ENCODE results near the gene FGFBP1.
A peak's percentile ranks its signal among the peaks of the same experiment; 100 is the strongest.

The FGFBP1 gene

DNA sequence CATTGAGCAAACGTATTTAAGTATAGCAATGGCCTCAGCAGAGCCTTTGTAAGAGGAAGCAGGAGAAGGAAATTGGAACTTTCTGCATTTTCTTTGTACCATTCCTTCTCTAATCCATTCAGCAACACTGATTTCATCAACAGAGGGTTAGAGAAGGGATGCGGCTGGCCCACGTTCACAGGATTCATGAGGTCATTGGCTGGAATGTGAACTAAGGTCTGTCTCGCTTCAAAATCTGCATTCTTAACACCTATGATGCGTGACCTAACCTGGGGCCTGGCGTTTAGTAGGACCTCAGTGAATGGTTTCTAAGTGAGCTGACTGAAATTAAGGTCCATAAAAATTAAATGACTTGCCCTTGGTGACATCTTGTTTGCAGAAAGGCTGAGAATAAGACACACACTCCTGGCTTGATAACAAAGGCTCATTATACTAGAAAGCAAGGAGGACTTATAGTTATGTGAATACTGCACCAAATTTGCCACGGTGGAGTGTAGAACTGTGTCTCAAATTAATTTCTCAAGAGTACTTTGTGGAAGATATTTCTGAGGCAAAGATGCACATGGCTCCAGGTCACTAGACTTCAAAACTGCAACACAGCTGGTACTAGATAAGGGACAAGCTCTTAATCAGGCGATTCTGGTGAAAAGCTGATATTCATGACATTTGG is 25.4 kb downstream of the FGFBP1 start:
- H3K36me3 Mint-ChIP-seq, result no peaks in the 10 kb centered on the region
- peaks cover 7% of the 10 kb centered on the region for H3K27me3 Mint-ChIP-seq
- no peak overlapping the region for H3K4me3 Mint-ChIP-seq
- ATAC-seq (ENCODE audit: low read depth) (no peak), DNase-seq (ENCODE audit: low spot score in 2 of 2) (no peak)
- peaks cover 4% of the 10 kb centered on the region for H3K9me3 Mint-ChIP-seq
- H3K4me1 Mint-ChIP-seq, result no peaks in the 10 kb centered on the region
- H3K27ac Mint-ChIP-seq, result no peak overlapping the region

DNA sequence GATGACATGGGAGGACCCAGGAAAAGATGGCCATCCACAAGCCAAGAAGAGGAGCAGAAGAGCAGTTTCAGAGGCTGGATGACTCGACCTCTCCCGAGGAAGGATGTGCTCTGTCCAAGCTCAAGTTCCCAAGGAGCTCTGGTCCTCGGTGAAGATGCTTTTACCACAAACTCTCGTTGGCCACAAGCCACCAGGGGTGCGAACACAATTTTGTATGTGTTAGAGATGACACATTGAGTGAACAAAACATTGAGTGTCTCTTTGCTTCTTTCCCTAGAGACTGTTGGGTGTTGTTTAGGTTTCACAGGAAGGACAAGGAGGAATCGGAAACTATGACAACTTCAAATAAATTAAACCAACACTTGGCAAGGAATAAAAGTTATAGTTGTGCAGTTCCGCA is 26.3 kb downstream of the FGFBP1 start:
- no peak for ATAC-seq (ENCODE audit: low read depth)

DNA sequence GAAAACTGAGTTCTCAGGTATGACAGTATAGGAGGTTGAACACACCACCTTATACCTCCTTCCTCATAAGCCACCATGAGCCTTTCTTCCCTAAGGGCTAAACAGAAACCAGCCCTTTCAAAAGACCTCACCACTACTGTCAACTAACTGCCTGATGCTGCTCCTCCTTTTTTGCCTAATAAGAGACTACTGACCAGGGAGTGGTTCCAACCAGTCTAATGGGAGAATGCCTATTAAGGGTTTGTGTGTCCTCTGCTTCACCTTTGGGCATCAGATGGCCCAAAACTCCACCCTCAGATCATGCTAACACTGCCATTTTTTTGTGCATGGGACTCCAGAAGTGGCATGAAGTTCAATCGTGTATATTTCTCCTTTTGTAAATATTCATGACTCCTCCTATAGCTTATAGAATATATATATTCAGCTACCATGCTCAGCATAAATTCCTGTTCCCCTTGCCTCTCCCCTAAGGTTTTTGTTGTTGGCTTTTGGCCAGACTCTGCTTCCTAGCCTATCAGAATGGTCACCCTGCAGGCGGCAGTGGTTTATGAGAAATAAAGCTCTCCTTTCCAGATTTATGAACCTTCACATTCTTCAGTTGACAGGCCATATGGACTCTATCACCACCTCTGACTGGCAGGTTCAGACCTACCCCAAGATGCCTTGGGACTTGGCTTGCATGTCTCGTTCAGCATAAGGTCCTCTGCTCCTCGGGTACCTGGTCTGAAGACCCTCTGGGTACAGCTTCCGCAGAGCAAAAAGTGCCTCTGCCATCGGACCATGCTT is 28.2 kb downstream of the FGFBP1 start:
- Mint-ChIP-seq H3K4me1 (no peaks in the 10 kb centered on the region), H3K27ac (no peak overlapping the region), H3K4me3 (no peak overlapping the region), H3K9me3 (no peaks in the 10 kb centered on the region), H3K36me3 (no peaks in the 10 kb centered on the region), H3K27me3 (peaks cover 5% of the 10 kb centered on the region)
- no peak for ATAC-seq (ENCODE audit: low read depth)
- DNase-seq (ENCODE audit: low spot score in 2 of 2), result no peak

More for the DNA sequence above, 26.3 kb downstream of the FGFBP1 start:
- DNase-seq (ENCODE audit: low spot score in 2 of 2), result no peak
- no peaks in the 10 kb centered on the region for H3K36me3 Mint-ChIP-seq
- H3K4me1 Mint-ChIP-seq, result no peaks in the 10 kb centered on the region
- H3K27ac Mint-ChIP-seq, result no peak overlapping the region
- H3K4me3 Mint-ChIP-seq, result no peak overlapping the region
- peaks cover 4% of the 10 kb centered on the region for H3K9me3 Mint-ChIP-seq
- H3K27me3 Mint-ChIP-seq, result peaks cover 7% of the 10 kb centered on the region

DNA sequence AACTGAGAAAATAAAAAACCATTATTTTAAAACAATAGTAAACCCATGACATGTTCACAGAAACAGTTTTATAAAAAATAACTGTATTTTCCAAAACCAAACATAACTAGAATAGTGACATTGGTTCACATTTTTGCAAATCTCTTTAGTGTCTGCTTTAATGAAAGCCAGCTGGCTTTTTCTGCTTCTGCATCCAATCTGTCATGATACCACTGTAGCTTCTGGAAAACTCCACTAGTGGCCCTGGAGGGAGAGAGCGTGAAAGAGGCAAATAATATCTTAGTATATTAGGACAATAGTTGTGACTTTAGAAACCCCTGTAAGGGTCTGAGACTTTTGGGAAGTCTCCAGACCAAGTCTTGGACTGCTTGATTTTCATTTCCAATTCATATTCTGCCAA is 31.1 kb downstream of the FGFBP1 start:
- Mint-ChIP-seq H3K9me3 (peaks cover 2% of the 10 kb centered on the region), H3K27me3 (peaks cover 13% of the 10 kb centered on the region)

DNA sequence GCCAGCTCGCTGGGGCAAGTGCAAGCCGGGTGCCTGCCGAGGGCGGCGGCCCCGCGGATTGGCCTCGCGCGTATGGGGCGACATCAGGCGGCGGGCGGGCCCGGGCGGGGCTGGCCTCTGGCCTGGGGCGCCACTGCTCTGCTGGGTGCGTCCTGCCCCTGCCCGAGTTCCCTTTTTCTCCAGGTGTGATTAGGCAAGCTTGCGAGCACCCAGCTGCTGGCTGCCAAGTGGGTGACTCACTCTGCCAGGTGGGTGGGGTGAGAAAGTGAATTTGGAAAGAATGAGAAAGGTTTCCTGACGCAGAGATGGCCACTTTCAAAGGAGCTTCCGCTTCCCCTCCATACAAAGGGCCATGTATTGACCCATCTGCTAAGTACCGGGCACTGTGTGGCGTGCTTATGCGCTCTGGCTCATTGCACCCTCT is 32.5 kb downstream of the FGFBP1 start:
- DNase-seq (ENCODE audit: low spot score in 2 of 2) (no peak), ATAC-seq (ENCODE audit: low read depth) (peak; percentile 82)

More for the DNA sequence above, 31.1 kb downstream of the FGFBP1 start:
- Mint-ChIP-seq H3K4me3 (no peak overlapping the region), H3K4me1 (no peaks in the 10 kb centered on the region), H3K27ac (no peak overlapping the region), H3K36me3 (no peaks in the 10 kb centered on the region)
- no peak for ATAC-seq (ENCODE audit: low read depth)
- no peak for DNase-seq (ENCODE audit: low spot score in 2 of 2)

DNA sequence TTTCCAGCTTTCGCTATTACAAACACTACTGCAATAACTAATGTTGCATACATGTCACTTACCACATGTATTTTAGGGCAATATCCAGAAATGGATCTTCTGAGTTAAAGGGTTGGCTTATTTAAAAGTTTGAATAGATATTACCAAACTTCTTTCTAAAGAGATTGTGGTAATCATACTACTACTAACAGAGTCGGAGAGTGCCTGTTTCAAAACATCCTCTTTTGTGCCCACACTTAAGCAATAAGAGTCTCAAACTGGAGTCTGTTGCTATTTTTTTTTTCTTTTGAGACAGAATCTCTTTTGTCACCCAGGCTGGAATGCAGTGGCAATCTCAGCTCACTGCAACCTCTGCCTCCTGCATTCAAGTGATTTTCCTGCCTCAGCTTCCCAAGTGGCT is 35.8 kb downstream of the FGFBP1 start:
- peaks cover 2% of the 10 kb centered on the region for H3K36me3 Mint-ChIP-seq
- H3K27ac Mint-ChIP-seq, result no peak overlapping the region
- no peaks in the 10 kb centered on the region for H3K4me1 Mint-ChIP-seq
- no peak overlapping the region for H3K4me3 Mint-ChIP-seq
- H3K27me3 Mint-ChIP-seq, result peaks cover 18% of the 10 kb centered on the region
- ATAC-seq (ENCODE audit: low read depth) (no peak), DNase-seq (ENCODE audit: low spot score in 2 of 2) (no peak)
- peaks cover 2% of the 10 kb centered on the region for H3K9me3 Mint-ChIP-seq

More for the DNA sequence above, 32.5 kb downstream of the FGFBP1 start:
- Mint-ChIP-seq H3K9me3 (peaks cover 2% of the 10 kb centered on the region), H3K27ac (no peak overlapping the region), H3K27me3 (peaks cover 12% of the 10 kb centered on the region), H3K4me1 (no peaks in the 10 kb centered on the region), H3K36me3 (peaks cover under 1% of the 10 kb centered on the region), H3K4me3 (no peak overlapping the region)

DNA sequence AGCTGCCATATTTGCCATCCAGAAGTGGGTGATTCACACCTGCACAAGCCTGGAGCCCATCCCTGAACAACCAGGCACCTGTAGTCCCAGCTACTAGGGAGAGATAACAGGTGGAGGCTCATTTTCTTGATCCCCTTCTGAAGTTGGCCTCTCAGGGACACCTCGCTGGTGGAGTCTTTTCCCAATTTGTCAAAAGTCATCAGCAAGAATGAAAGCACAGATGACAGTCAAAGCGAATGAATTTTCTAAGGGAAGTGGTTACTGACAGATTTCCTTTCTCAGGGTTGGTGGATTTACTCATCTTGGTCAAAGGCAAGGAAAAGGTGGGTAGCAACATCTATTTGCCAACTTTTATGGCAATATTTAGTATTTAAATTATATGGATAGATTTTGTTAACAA is 36.5 kb downstream of the FGFBP1 start:
- no peak for ATAC-seq (ENCODE audit: low read depth)
- Mint-ChIP-seq H3K4me3 (no peak overlapping the region), H3K9me3 (peaks cover 2% of the 10 kb centered on the region)

DNA sequence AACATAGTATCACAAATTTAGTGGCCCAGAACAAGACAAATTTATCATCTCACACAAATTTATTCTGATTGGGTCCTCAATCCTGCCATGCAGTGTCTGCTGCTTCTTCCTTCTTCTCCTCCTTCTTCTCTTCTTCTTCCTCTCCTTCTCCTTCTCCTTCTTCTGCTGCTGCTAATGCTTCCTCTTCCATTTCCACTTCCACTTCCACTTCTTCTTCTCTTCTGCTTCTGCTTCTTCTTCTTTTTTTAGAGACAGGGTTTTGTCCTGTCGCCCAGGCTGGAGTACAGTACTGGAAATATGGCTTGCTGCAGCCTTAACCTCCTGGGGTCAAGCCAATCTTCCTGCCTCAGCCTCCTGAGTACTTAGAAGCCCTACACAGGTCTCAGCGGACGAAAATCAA is 37.5 kb downstream of the FGFBP1 start:
- Mint-ChIP-seq H3K27me3 (peaks cover 18% of the 10 kb centered on the region), H3K4me3 (no peak overlapping the region), H3K27ac (no peak overlapping the region), H3K4me1 (no peaks in the 10 kb centered on the region), H3K36me3 (peaks cover 2% of the 10 kb centered on the region), H3K9me3 (peaks cover 2% of the 10 kb centered on the region)
- DNase-seq (ENCODE audit: low spot score in 2 of 2) (no peak), ATAC-seq (ENCODE audit: low read depth) (no peak)

More for the DNA sequence above, 36.5 kb downstream of the FGFBP1 start:
- Mint-ChIP-seq H3K27ac (no peak overlapping the region), H3K27me3 (peaks cover 18% of the 10 kb centered on the region), H3K36me3 (peaks cover 2% of the 10 kb centered on the region), H3K4me1 (no peaks in the 10 kb centered on the region)
- DNase-seq (ENCODE audit: low spot score in 2 of 2), result no peak

DNA sequence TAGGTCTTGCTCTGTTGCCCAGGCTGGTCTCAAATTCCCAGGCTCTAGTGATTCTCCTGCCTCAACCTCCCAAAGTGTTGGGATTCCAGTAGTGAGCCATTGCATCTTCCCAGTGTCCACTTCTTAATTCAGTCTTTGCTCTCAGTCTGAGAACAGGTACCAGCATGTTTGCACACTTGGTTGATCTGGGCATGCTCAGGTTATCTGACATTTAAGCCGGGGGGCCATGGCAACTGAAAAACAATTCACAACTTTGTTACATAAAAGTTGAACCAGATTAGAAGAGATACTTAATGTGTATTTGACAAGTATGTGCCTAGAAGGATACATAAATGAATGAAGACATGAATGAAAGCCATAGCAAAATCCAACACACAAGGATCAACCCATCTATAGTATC is 39.0 kb downstream of the FGFBP1 start:
- peaks cover 14% of the 10 kb centered on the region for H3K27me3 Mint-ChIP-seq
- ATAC-seq (ENCODE audit: low read depth) (no peak), DNase-seq (ENCODE audit: low spot score in 2 of 2) (no peak)
- no peaks in the 10 kb centered on the region for H3K9me3 Mint-ChIP-seq
- no peak overlapping the region for H3K4me3 Mint-ChIP-seq
- peaks cover 2% of the 10 kb centered on the region for H3K36me3 Mint-ChIP-seq
- H3K27ac Mint-ChIP-seq, result no peak overlapping the region
- no peaks in the 10 kb centered on the region for H3K4me1 Mint-ChIP-seq

DNA sequence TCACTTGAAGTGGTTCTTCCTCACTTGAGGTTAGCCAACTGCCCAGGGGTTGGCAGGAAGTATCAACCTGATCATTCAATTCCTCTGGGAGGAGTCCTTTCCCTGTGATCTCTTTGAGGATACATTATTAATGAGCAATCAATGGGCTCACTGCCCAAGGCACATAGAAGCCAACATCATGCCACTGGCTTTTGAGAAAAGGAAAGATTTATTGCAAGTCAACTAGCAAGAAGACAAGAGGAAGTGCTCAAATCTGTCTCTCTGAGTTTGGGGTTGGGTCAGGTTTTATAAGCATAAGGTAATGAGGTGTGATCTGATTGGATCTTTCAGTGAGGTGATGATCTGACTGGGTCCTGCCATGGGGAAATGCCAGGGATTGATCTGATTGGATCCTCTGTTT is 39.6 kb downstream of the FGFBP1 start:
- DNase-seq (ENCODE audit: low spot score in 2 of 2), result no peak

DNA sequence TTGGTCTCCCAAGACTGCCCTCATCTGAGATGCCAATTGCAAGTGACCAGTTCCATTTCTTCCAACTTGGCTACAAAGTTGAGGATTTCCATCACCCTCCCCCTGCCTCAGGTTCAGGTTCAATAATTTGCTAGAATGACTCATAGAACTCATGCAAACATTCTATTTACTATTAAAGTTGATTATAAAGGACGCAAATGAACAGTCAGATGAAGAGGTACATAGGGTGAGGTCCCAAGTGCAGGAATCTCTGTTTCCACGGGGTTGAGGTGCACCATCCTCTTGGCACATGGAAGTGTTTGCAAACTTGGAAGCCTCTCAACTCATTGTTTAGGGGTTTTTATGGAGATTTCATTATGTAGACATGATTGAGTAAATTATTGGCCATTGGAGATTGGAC is 41.0 kb downstream of the FGFBP1 start:
- no peak for ATAC-seq (ENCODE audit: low read depth)
- no peak overlapping the region for H3K4me3 Mint-ChIP-seq
- no peaks in the 10 kb centered on the region for H3K4me1 Mint-ChIP-seq
- peaks cover 2% of the 10 kb centered on the region for H3K36me3 Mint-ChIP-seq
- peaks cover 11% of the 10 kb centered on the region for H3K27me3 Mint-ChIP-seq
- DNase-seq (ENCODE audit: low spot score in 2 of 2), result no peak
- no peaks in the 10 kb centered on the region for H3K9me3 Mint-ChIP-seq
- no peak overlapping the region for H3K27ac Mint-ChIP-seq

More for the DNA sequence above, 39.6 kb downstream of the FGFBP1 start:
- H3K36me3 Mint-ChIP-seq, result peaks cover 2% of the 10 kb centered on the region
- H3K27me3 Mint-ChIP-seq, result peaks cover 13% of the 10 kb centered on the region
- no peak overlapping the region for H3K4me3 Mint-ChIP-seq
- H3K9me3 Mint-ChIP-seq, result no peaks in the 10 kb centered on the region
- ATAC-seq (ENCODE audit: low read depth), result no peak
- no peaks in the 10 kb centered on the region for H3K4me1 Mint-ChIP-seq
- H3K27ac Mint-ChIP-seq, result no peak overlapping the region

DNA sequence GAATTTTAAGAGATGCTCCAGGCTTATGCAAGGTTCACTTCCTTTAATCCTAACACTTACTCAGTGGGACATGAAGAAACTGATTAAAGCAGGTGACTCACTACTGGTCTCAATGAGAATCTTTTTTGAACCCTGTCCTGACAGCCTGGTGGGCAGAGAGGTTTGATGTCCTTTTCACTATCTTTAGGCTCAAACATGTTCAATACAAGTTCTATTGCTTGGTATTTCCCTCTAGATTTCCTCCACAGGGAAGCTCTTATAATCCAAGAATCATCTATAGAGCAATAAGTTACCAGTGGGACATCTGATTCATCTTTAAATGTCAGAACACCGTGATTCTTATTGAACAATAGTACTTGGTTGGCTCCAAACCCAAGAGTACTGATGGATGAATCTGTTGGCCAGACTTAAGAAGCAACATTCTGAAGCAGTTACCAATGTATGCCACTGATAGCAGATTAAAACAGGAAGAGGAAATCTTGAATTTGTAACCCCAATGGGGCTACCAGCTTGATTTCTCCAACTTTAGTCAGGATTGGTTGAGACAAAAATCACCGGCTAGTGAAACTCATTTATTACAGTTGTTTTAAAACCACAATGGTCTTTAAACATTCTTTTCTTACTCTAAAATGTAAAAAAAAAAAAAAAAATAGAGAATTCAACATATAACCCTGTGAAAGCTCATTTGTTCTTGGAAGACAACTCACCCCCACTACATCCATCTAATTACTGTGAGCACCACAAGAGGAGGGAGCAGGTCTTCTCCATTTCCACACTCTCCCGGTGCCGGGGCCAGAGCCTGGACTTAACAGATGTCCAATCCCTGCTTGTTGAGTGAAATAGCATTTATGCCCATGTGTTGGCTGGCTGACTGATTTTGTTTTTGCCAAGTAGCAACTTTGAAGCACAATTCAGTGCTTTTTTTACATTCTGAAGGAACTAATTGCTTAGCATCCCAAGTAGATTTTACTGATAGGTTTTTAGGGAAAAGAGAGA is 43.3 kb downstream of the FGFBP1 start:
- no peaks in the 10 kb centered on the region for H3K9me3 Mint-ChIP-seq
- no peaks in the 10 kb centered on the region for H3K36me3 Mint-ChIP-seq
- ATAC-seq (ENCODE audit: low read depth) (no peak), DNase-seq (ENCODE audit: low spot score in 2 of 2) (no peak)
- peaks cover 12% of the 10 kb centered on the region for H3K4me1 Mint-ChIP-seq
- peaks cover 9% of the 10 kb centered on the region for H3K27me3 Mint-ChIP-seq
- no peak overlapping the region for H3K4me3 Mint-ChIP-seq
- H3K27ac Mint-ChIP-seq, result no peak overlapping the region

DNA sequence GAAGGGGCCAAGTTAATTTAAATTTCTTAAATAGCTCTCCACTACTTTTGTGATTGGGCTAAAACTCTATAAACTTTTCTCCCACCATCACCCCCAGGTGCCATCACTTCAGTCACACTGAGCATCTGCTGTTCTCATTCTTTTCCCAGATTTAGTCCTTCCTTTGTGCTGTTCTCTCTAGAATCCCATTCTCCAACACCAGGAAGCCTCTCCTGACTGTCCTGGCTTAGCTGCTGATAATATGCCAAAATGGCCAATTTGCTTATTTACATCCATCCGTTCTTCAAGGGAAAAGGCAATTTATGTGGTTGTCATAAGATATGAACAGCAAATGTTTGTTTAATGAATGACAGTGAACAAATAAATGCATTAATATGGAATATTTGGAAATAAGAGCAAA is 44.1 kb downstream of the FGFBP1 start:
- Mint-ChIP-seq H3K9me3 (no peaks in the 10 kb centered on the region), H3K4me1 (peaks cover 12% of the 10 kb centered on the region), H3K36me3 (no peaks in the 10 kb centered on the region), H3K4me3 (no peak overlapping the region), H3K27me3 (peaks cover 9% of the 10 kb centered on the region), H3K27ac (no peak overlapping the region)
- no peak for ATAC-seq (ENCODE audit: low read depth)
- no peak for DNase-seq (ENCODE audit: low spot score in 2 of 2)

DNA sequence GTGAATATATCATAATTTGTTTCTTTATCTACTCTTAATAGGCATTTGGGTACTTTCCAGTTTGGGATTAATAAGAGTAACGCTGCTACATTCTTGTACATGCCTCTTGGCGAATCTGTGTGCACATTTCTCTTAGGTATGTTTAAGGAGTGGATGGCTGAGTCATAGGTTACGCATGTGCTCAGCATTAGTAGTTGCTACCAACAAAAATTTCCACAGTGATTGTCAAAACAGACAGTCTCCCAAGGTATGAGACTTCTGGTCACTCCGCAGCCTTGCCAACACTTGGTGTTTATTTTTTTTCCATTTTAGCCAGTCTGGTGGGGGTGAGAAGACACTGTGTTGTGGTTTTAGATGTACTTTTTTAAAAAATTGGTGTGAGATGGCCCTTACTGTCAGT is 44.6 kb downstream of the FGFBP1 start:
- Mint-ChIP-seq H3K27me3 (peaks cover 8% of the 10 kb centered on the region), H3K36me3 (no peaks in the 10 kb centered on the region), H3K4me3 (no peak overlapping the region), H3K9me3 (no peaks in the 10 kb centered on the region), H3K4me1 (peaks cover 12% of the 10 kb centered on the region), H3K27ac (no peak overlapping the region)
- ATAC-seq (ENCODE audit: low read depth) (no peak), DNase-seq (ENCODE audit: low spot score in 2 of 2) (no peak)
